ENCODE measurements around the gene PYCARD.
"Not testable (repeated sequence)": the region's sequence is repeated elsewhere in the genome, so short reads cannot be mapped to it uniquely, and the experiment has no call there.

Gene PYCARD

DNA sequence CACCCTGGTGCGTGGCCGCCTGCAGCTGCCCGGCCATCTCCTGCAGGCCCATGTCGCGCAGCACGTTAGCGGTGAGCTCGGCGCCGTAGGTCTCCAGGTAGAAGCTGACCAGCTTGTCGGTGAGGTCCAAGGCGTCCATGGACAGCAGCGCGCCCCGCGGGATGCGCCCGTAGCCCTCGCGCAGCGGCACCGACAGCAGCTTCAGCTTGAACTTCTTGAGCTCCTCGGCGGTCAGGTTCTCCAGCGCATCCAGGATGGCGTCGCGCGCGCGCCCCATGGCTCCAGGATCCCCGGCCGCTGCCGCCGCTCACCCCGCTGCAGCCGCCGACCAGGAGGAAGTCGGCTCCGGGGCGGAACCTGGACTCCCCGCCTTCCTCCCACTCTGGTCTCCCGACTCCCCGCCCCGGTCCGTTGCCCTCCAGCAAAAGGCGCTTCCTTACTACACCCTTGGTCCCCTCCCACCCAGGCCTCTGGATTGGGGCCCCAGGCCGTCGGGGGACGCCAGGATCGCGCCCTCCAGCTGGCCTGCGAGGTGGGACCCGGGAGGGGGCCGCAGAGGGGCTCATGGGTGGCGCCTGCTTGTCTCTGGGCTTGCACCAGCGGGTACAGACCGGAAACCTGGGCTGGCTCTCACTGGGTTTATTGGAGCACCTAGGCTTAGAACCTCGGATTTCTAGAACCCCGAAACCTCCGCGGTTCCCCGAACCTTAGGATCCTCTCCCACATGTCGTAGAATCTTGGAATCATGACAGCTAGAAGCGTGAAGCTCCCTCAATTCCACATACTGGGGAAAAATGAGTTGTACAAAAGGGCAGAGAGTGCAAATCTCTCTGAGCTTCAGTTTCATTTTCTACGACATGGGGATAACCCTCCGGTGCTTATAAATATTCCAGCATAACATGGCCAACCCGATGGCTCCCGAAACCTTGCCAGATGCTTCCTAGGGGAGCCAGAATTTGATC lies at the start of gene PYCARD:
TSS of gene PYCARD (minus strand) at position 347 of the 962 bp plus-strand sequence. CDS start at position 277, 70 bp downstream.
- DNase-seq (ENCODE audit: low read depth), result no peak

DNA sequence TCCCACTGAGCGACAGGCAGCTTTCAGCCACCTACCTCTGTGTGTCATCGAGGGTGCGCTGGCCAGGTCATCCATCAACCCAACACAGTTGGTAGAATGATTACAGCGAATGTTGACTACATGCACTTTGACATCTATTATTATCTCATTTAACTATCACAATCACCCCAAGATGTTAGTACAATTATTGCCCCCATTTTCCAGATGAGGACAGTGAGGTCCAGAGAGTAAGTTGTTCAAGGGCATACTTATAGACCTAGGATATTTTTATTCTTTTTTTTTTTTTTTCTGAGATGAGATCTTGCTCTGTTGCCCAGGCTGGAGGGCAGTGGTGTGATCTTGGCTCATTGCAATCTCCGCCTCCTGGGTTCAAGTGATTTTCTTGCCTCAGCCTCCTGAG lies 48.9 kb upstream of the PYCARD start:
- no peak for DNase-seq (ENCODE audit: low read depth)

DNA sequence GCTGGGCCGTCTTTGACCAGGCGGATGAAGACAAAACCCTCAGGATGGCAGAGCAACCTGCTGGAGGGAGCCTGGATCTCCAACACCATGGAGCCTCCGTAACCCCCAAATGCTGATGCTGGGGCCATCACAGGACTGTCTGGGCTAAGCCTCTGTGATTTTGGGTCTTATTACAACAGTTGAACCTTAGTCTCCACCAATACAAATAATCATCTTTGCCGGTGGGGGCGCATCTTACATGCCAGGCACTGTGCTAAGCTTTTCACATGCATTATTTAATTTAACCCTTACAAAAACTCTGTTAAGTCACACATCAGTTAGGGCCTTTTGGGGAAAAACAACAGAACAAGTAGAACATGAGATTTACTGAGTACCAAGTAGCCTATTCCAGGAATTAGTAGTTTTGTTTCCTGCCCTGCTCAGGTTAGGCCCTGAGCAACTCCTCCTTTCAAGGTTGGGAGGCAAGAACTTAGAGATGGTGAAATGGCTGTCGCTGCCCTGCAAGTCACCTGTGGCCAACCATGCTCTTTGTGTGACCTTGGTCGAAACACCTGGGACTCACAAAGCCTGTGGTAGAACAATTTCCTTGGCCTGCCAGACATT lies 48.3 kb upstream of the PYCARD start:
- no peak for DNase-seq (ENCODE audit: low read depth)

DNA sequence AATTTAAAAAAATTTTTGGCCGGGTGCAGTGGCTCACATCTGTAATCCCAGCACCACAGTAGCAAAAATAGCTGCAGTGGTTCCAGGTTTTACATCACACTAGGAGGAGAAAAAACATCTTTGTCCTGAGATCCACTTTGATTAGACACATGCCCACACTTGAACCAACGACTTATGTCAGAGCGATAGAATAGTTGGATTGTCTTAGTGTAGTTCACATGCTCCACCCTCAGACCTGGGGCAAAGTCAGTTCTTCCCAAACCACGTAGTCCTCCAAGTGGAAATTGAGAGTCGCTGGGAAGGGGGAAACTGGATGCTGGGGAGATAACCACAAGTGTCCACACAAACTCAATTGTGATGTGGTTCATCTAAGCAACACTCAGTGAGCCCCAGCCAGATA lies 45.8 kb upstream of the PYCARD start:
- no peak for DNase-seq (ENCODE audit: low read depth)

DNA sequence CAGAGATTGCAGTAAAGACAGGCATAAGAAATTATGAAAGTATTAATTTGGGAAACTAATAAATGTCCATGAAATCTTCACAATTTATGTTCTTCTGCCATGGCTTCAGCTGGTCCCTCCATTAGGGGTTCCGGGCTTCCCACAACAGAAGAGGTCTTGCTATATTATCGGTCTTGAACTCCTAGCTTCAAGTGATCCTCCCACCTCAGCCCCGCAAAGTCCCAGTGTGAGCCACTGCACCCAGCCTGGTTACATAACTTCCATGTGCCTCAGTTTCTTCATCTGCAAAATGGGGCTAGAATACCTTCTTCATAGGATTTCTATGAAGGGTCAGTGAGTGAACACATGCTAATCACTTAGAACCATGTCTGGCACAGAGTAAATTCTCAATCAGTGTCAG lies 43.7 kb upstream of the PYCARD start:
- no peak for DNase-seq (ENCODE audit: low read depth)

DNA sequence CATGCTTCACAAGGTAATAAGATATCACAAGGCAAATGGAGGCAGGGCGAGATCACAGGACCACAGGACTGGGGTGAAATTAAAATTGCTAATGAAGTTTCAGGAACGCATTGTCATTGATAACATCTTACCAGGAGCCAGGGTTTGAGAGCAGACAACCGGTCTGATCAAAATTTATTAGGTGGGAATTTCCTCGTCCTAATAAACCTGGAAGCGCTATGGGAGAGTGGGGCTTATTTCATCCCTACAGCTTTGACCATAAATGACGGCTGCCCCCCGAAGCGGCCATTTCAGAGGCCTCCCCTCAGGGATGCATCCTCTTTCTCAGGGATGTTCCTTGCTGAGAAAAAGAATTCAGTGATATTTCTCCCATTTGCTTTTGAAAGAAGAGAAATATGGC lies 43.0 kb upstream of the PYCARD start:
- not testable (repeated sequence) for DNase-seq (ENCODE audit: low read depth)

DNA sequence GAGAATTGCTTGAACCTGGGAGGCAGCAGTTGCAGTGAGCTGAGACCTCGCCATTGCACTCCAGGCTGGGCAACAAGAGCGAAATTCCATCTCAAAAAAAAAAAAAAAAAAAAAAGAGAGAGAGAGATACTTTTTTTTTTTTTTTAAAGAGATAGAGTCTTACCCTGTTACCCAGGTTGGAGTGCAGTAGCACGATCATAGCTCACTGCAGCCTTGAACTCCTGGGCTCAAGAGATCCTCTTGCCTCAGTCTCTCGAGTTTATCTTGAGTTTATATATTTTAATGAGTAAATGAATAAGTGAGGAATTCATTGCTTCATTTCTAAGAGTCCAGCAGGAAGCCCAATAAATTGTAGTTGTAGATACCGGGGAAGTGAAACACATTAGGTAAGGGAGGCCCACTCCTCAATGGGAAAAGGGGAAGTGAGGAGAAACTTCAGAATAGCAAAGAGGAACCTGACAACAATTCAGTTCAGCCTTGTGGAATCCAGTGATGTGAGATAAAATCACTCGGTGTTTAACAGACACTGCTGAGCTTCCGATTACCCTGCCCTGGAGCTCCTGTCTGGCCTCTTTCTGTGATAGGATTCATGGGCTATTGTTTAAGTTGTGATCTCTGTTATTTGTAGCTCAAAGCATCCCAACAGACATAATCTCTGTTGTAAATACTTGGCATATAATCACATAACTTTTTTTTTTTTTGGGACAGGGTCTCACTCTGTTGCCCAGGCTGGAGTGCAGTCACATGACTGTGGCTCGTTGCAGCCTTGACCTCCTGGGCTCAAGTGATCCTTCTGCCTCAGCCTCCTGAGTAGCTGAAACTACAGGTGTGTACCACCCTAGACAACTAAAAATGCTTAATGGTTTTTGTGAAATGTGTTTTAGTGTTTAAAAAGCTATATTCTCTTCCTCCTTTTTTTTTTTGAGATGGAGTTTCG lies 41.4 kb upstream of the PYCARD start:
- DNase-seq (ENCODE audit: low read depth), result no peak

DNA sequence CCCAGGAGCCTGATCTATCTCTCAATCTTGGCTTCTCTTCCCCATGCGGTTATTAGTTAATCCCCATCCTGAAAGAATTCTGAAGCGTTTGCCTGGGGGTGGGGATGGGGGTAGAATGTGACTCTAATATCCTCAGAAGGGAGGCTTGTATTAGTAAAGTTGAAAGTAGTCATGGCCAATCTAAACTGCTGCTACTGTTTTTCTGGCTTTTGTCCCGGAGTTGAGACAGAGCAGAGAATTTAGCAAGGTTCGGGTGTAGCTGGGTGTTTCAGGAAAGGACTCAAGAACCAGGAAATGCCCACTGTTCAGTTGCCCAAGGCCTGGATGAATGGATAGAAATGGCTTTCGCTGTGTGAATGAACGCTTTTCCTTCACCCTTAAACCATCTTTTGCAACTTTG lies 39.6 kb upstream of the PYCARD start:
- peak; percentile 3 for DNase-seq (ENCODE audit: low read depth)

DNA sequence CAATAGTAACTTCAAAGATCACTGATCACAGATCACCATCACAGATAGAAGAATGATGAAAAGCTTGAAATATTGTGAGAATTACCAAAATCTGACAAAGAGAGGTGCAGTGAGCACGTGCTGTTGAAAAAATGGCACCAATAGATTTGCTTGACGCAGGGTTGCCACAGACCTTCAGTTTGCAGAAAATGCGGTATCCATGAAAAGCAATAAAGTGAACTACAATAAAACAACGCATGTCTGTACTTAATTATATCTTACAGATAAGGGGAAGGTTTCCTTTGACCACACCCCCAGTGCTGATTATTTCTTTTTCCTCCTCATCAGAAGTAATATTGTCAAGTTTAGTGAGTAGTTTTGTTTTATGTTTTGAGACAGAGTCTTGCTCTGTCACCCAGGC lies 35.5 kb upstream of the PYCARD start:
- no peak for DNase-seq (ENCODE audit: low read depth)

DNA sequence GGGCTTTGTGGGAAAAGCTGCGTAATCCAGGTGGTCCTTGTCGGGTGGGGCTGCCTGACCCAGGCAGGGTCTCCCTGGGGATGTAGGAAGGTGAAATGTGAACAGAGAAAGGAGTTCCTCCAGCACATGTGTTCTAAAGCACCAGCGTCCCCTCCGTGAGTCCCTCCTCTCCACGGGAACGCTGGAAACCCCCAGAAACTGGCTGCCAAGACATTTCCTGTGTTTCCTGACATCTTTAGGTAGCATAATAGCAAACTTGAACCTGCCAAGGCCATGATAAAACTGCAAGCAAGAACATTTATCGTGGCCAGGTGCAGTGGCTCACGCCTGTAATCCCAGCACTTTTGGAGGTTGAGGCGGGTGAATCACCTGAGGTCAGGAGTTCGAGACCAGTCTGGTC lies 26.9 kb upstream of the PYCARD start:
- no peak for DNase-seq (ENCODE audit: low read depth)

DNA sequence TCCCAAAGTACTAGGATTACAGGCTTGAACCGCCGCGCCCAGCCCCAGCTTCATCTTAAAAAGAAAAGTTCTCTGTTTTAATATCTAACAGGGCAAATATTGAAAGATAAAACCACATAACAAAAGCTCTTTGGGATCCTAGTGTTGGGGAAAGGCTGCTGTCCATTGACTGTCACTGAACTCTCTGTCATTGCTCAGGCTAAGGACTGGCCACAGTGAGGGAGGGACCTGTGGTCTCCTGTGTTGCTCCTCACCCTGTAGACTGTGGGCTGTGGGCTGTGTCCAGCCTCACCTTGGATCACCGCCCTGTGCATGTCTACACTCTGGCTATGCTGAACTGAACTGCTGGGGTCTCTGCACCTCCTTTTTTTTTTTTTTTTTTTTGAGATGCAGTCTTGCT lies 25.6 kb upstream of the PYCARD start:
- DNase-seq (ENCODE audit: low read depth), result no peak

DNA sequence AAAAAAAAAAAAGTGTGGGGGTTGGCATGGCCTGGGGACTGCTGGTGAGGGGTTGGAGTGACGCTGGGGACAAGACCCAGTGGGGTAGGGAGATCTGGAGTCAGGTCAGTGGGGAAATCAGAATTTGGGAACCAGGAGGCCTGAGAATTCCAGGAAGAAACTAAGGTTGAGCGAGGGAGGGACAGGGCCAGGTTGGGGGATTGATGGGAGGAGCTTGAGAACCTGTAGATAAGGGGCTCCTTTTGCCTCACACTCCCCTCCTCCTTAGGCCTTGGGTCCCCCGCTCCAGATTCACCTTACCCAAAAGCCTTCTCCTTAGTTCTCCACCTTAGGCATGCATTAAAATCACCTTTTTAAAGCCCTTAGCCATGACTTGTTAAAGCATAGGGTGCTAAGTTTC lies 22.6 kb upstream of the PYCARD start:
- no peak for DNase-seq (ENCODE audit: low read depth)

DNA sequence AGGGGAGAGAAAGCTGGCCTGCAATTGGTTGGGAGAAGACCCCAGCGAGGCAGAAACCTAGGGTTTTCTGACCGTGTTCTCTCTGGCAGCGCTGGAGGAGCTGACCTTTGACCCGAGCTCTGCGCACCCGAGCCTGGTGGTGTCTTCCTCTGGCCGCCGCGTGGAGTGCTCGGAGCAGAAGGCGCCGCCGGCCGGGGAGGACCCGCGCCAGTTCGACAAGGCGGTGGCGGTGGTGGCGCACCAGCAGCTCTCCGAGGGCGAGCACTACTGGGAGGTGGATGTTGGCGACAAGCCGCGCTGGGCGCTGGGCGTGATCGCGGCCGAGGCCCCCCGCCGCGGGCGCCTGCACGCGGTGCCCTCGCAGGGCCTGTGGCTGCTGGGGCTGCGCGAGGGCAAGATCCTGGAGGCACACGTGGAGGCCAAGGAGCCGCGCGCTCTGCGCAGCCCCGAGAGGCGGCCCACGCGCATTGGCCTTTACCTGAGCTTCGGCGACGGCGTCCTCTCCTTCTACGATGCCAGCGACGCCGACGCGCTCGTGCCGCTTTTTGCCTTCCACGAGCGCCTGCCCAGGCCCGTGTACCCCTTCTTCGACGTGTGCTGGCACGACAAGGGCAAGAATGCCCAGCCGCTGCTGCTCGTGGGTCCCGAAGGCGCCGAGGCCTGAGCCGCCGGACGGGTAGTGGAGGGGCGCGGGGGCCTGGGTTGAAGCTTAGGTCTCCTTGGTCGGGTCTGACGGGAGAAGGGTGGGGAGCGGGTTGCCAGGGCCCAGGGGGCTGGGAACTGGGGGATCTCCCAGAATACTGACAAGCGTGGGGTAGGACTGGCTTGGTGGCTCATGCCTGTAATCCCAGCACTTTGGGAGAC lies 21.8 kb upstream of the PYCARD start:
- no peak for DNase-seq (ENCODE audit: low read depth)

DNA sequence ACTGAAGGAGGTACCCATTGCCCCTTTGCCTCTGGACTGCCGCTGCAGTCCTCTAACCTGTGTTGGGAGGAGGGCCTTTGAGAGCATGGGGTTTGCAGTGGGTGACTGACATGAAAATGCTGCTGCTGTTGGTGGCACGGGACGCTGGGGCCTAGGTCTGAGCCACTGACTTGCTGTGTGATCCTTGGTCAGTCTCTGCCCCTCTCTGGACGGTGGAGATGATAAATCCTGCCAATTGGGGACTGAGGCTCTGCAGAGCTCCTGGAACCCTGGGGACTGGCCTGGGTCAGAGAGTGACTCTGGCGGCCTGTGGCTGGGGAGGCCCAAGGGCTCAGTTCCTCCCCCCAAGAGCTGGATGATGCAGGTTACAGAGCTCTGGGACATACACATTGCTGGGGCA lies 20.5 kb upstream of the PYCARD start:
- no peak for DNase-seq (ENCODE audit: low read depth)

DNA sequence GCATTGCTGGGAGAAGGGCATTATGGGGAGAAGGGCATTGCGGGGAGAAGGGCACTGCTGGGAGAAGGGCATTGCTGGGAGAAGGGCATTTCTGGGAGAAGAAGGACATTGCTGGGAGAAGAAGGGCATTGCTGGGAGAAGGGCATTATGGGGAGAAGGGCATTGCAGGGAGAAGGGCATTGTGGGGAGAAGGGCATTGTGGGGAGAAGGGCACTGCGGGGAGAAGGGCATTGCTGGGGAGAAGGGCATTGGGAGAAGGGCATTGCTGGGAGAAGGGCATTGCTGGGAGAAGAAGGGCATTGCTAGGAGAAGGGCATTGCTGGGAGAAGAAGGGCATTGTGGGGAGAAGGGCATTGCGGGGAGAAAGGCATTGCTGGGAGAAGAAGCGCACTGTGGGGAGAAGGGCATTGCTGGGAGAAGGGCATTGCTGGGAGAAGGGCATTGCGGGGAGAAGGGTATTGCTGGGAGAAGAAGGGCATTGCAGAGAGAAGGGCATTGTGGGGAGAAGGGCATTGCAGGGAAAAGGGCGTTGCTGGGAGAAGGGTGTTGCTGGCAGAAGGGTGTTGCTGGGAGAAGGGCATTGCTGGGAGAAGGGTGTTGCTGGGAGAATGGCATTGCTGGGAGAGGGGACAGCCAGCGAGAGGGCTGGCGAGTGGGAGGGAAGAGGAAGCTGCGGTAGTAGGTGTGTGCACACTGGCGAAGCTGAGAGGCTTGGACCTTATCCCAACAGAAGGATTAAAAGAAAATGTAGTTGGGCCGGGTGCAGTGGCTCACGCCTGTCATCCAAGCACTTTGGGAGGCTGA lies 19.0 kb upstream of the PYCARD start:
- no peak for DNase-seq (ENCODE audit: low read depth)

DNA sequence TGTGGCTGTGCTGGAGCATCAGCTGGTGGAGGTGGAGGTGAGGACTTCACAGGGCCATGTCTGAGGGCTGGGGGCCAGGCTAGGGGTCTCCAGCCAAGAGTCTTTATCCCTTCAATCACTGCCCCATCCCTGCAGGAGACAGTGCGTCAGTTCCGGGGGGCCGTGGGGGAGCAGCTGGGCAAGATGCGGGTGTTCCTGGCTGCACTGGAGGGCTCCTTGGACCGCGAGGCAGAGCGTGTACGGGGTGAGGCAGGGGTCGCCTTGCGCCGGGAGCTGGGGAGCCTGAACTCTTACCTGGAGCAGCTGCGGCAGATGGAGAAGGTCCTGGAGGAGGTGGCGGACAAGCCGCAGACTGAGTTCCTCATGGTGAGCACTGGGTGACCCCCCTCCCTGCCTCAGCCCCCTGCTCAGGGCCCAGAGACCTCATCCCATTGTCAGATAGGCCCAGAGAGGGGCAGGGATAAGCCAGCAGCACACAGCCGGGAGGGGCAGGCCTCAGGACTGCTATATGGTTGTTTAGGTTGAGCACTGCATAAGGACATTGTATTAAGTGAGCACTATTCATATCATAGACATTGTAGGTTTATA lies 16.7 kb upstream of the PYCARD start:
- no peak for DNase-seq (ENCODE audit: low read depth)

DNA sequence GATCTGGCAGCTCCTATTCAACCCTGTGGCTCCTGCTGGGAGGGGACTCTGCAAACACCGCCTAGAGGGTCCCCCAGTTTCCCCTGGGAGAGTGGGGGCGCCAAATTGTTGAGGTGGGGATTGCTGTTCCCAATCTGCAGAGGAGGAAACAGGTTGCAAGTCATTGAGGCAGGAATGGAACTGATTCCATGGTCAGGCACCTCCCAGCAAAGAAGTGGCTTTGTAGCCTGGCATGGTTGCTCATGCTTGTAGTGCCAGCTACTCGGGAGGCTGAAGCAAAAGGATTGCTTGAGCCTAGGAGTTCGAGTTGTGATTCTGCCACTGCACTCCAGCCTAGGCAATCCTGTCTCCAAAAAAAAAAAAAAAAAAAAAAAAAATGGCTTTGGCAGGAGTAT lies 14.6 kb upstream of the PYCARD start:
- no peak for DNase-seq (ENCODE audit: low read depth)

DNA sequence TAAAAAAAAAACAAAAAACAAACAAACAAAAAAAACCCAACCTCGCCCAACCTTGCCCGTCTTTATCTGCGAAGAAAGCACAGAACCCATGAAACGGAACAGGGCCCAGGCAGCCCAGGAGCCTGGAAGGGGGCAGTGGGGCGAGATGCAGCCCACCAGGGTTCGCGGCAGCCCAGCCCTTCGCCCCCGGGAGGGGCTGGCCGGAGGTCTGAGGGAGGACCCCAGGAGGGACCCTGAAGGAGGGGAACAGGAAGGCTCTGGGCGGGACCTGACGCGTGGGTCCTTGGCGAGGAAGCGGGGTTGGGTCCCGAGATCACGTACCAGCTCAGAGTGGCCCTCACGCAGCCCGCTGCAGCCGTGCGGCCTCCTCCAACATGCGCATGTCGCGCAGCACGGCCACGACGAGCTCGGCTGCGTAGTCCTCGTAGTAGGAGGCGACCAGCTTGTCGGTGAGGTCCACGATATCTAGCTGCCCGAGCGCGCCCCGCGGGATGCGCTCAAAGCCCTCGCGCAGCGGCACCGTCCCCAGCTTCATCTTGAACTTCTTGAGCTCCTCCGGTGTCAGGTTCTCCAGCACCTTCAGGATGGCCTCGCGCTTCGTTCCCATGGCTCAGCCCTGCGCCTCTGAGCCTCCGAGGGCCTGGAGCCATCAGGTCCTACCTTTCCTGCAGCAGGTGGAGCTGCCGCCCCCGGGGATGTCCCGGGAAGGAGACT lies 14.0 kb upstream of the PYCARD start, which contains the start of gene PYDC1:
TSS of gene PYDC1 (minus strand) at position 714 of the 714 bp plus-strand sequence. CDS start at position 607, 107 bp downstream.
- no peak for DNase-seq (ENCODE audit: low read depth)
